Motor neuron (in vitro differentiated cells): ENCODE data around the gene MDH2. TPM values are rescaled to one million over a fixed set of nuclear protein-coding genes. Genes with fewer than 3 reads are reported as not detected.
"Not testable (repeated sequence)": the region's sequence is repeated elsewhere in the genome, so short reads cannot be mapped to it uniquely, and the experiment has no call there.

ENCODE experiments used
- ATAC-seq, 8 experiments: fragments of 200-7000 bp; cut with Tn5 transposase; replicated peaks in 6 of 8; 2 replicates each; pipeline ENCODE4 v1.8.0; 2021; ENCODE audit warnings: mild to moderate bottlenecking in 8 of 8, moderate library complexity in 8 of 8
- H3K27ac ChIP-seq, 2 donors: fragments of 250-450 bp; sonication (Bioruptor Pico); 2 replicates each; pipeline ENCODE4 v1.9.0; 2021; ENCODE audit warnings: antibody characterized with exemption in 2 of 2, mild to moderate bottlenecking in 2 of 2, moderate library complexity in 1 of 2
- H3K4me1 ChIP-seq, 2 donors: fragments of 250-450 bp; sonication (Bioruptor Pico); replicated peaks in 1 of 2; 2 replicates each; pipeline ENCODE4 v1.6.1; 2021; ENCODE audit warnings: antibody characterized with exemption in 2 of 2, mild to moderate bottlenecking in 2 of 2, moderate library complexity in 1 of 2
- H3K4me3 ChIP-seq, 5 donors: fragments of 250-450 bp; sonication (Bioruptor Pico); 2 replicates each; pipeline ENCODE4 v1.9.0; 2021; ENCODE audit warnings: antibody characterized with exemption in 5 of 5, mild to moderate bottlenecking in 5 of 5, moderate library complexity in 4 of 5
- WGBS, 10 experiments: fragments of 450-650 bp; shearing (Covaris generic); methylation state at CpG; one replicate each; pipeline ENCODE4 v1.0.0; 2022; 5-methylcytosine and 5-hydroxymethylcytosine counted together
- in situ Hi-C, 9 experiments: fragments of 400-800 bp; cut with MboI; loops; one replicate each; pipeline ENCODE4 v1.15.0; 2021; ENCODE audit warnings: low sequenced_read_pairs in 9 of 9, low pct_unique_long_range_greater_than_20kb in 2 of 9; ENCODE audit not compliant: unreplicated experiment in 9 of 9
- total RNA-seq, 8 experiments: library from RNA; unstranded; fragments of 300-600 nt; gene quantifications; 2 replicates each; pipeline versions ENCODE4 v1.2.3 to v1.2.4, GENCODE V29; 2022

MDH2 gene, protein sequence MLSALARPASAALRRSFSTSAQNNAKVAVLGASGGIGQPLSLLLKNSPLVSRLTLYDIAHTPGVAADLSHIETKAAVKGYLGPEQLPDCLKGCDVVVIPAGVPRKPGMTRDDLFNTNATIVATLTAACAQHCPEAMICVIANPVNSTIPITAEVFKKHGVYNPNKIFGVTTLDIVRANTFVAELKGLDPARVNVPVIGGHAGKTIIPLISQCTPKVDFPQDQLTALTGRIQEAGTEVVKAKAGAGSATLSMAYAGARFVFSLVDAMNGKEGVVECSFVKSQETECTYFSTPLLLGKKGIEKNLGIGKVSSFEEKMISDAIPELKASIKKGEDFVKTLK
- total RNA-seq, result 100 to 1,000 TPM in 7 of 8 experiments, 10 to 100 TPM in 1; 98.4 to 223 (median 131) TPM

DNA sequence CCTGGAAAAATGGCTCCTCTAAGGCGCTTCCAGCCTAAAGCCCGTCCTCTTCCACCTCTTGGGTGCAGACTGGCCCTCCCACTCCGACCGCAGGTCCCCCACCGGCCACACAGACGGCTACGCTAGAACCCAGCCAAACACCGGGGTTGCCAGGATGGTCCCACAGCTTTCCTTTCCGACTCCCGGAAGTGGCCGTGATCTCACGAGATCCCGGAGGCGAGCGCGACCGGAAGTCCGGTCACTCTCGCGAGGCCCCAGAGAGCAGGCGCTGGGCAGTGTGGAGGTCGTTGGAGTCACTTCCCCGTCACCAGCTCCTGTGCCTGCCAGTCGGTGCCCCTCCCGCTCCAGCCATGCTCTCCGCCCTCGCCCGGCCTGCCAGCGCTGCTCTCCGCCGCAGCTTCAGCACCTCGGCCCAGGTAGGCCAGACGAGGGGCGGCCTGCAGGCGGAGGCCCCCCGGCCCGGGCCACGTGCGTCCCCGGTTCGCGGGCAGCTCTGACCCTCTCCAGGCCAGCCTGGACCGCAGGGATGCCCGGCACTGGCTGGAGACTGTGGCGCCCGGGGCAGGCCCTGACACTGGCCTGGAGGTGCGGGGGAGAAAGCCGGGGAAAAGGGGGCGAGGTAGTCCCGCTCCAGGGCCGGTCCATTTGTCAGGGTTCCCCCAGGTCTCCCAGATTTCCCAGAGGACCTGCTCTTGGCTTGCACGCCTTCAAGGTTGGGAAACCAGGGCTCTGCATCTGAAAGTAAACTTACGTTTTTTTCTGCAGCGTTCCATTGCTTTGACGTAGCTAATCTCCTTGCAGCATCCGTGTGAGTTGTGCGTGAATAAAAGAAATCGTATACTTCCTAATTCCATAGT, at the start of gene MDH2, which contains the start of gene STYXL1:
MDH2 (plus strand) TSS at position 296 of the 857 bp plus-strand sequence; CDS start at position 351, 55 bp downstream.
STYXL1 (minus strand) TSS at position 190 of the 857 bp plus-strand sequence. CDS start 17,477 bp downstream, outside the sequence.
- WGBS, 10 experiments, result 0 to 3% (median 1%) methylated on average over 2 to 17 of the region's 58 CpGs; no CpG with 5 or more reads in 5 of the 10 experiments
- peak within 1 kb of the TSS; percentile 76 to 99 (median 92) for H3K4me3 ChIP-seq
- peak; percentile 92 to 99 (median 98) for ATAC-seq
- H3K4me1 ChIP-seq, result peaks cover 8 to 13% of the 10 kb centered on the region in 2 donors
- in situ Hi-C loops, result no loop called here
- H3K27ac ChIP-seq, result peak within 1 kb of the TSS; percentile 96 to 97

DNA sequence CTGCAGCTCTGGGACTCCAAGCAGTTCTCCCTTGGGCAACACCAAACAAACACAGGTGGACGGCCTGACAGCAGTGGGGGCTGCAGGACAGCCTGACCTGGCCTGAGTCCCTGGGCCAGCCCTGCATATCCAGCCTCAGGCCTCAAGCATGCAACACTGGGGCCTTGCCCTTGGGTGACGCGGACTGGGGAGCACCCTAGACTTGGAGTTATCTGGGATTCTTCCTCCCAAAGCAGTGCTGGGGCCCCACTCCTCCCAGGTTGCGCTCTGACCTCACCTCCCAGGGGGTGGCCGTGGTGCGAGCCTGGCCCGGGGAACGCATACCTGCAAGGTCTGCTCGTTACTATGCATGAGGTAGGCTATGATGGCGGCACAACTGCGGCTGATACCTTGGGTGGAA, 47.3 kb upstream of the MDH2 start:
- Histone ChIP-seq H3K4me1 (no peaks in the 10 kb centered on the region), H3K4me3 (no peak overlapping the region), H3K27ac (no peak overlapping the region)
- in situ Hi-C loops, result loop anchor here in 1 of 9 experiments (25.0 kb wide), 1 partner anchor 138 kb away; no protein-coding TSS in a partner anchor
- 87 to 100% (median 100%) methylated on average over 2 to 6 of the region's 11 CpGs; no CpG with 5 or more reads in 7 of the 10 experiments for WGBS, 10 experiments
- no peak for ATAC-seq

GRCh38 chr7:76002139-76002538, 45.8 kb upstream of the MDH2 start:
- WGBS, 10 experiments, result 88 to 100% (median 100%) methylated on average over 1 to 6 of the region's 6 CpGs; no CpG with 5 or more reads in 5 of the 10 experiments
- H3K4me1 ChIP-seq, result no peaks in the 10 kb centered on the region

DNA sequence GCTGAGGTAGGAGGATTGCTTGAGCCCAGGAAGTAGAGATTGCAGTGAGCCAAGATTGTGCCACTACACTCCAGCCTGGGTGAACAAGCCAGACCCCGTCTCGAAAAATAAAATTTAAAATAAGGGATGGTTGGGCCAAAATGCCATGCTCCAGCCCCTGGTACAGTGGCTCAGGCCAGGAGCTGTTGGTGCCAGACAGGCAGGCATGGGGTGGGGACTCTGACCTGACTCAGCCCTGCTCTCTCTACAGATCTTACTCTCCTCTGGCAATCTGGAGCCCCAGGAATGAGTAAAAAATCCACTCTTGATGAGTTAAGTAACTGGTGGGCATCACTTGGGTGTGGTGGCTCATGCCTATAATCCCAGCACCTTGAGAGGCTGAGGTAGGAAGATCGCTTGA, 45.1 kb upstream of the MDH2 start:
- H3K4me1 ChIP-seq, result no peaks in the 10 kb centered on the region
- no peak for ATAC-seq
- WGBS, 10 experiments, result 90 to 100% (median 100%) methylated on average over 1 to 2 of the region's 3 CpGs; no CpG with 5 or more reads in 4 of the 10 experiments
- in situ Hi-C loops, result loop anchor here in 1 of 9 experiments (25.0 kb wide), 1 partner anchor 141 kb away; no protein-coding TSS in a partner anchor
- H3K27ac ChIP-seq, result no peak overlapping the region
- H3K4me3 ChIP-seq, result no peak overlapping the region

More at GRCh38 chr7:76002139-76002538, 45.8 kb upstream of the MDH2 start:
- Histone ChIP-seq H3K27ac (no peak overlapping the region), H3K4me3 (no peak overlapping the region)
- in situ Hi-C loops, result loop anchor here in 1 of 9 experiments (25.0 kb wide), 1 partner anchor 140 kb away; no protein-coding TSS in a partner anchor
- ATAC-seq, result no peak

- Histone ChIP-seq H3K4me1 (no peaks in the 10 kb centered on the region), H3K4me3 (no peak overlapping the region), H3K27ac (no peak overlapping the region)
- in situ Hi-C loops, result loop anchor here in 1 of 9 experiments (25.0 kb wide), 1 partner anchor 141 kb away; no protein-coding TSS in a partner anchor
- no peak for ATAC-seq
- 92 to 100% (median 100%) methylated on average over 2 to 7 of the region's 10 CpGs; no CpG with 5 or more reads in 5 of the 10 experiments for WGBS, 10 experiments
These were observed 44.6 kb upstream of the MDH2 start for GRCh38 chr7:76003351-76003750.

- not testable (repeated sequence) for H3K4me1 ChIP-seq, ATAC-seq, H3K4me3 ChIP-seq, H3K27ac ChIP-seq
- 76 to 100% (median 96%) methylated on average over 1 to 4 of the region's 4 CpGs; no CpG with 5 or more reads in 1 of the 10 experiments for WGBS, 10 experiments
- in situ Hi-C loops, result loop anchor here in 1 of 9 experiments (25.0 kb wide), 1 partner anchor 143 kb away; no protein-coding TSS in a partner anchor
These were observed 42.9 kb upstream of the MDH2 start for GRCh38 chr7:76005004-76005403.

GRCh38 chr7:76008156-76008687, 39.7 kb upstream of the MDH2 start:
- Histone ChIP-seq H3K27ac (no peak overlapping the region), H3K4me3 (no peak overlapping the region), H3K4me1 (no peaks in the 10 kb centered on the region)
- 60 to 94% (median 85%) methylated on average over 1 to 6 of the region's 8 CpGs; no CpG with 5 or more reads in 3 of the 10 experiments for WGBS, 10 experiments
- ATAC-seq, result no peak
- in situ Hi-C loops, result loop anchor here in 1 of 9 experiments (25.0 kb wide), 1 partner anchor 146 kb away; no protein-coding TSS in a partner anchor

- in situ Hi-C loops, result loop anchor here in 2 of 9 experiments (10.0 to 25.0 kb wide), 2 partner anchors 145 to 148 kb away; no protein-coding TSS in a partner anchor
- ATAC-seq, result no peak
- no peak overlapping the region for H3K4me3 ChIP-seq
- WGBS, 10 experiments, result 47 to 100% (median 90%) methylated on average over 2 to 7 of the region's 11 CpGs; no CpG with 5 or more reads in 1 of the 10 experiments
- no peaks in the 10 kb centered on the region for H3K4me1 ChIP-seq
- H3K27ac ChIP-seq, result no peak overlapping the region
These were observed 38.0 kb upstream of the MDH2 start for GRCh38 chr7:76009672-76010600.

- 4 to 100% (median 88%) methylated on average over 1 to 7 of the region's 8 CpGs; no CpG with 5 or more reads in 3 of the 10 experiments for WGBS, 10 experiments
- Histone ChIP-seq H3K4me1 (no peaks in the 10 kb centered on the region), H3K27ac (no peak overlapping the region), H3K4me3 (no peak overlapping the region)
- ATAC-seq, result peak in 4 of 8 experiments; percentile 25 to 99 (median 91)
- in situ Hi-C loops, result loop anchor here in 2 of 9 experiments (10.0 to 25.0 kb wide), 2 partner anchors 147 to 149 kb away; no protein-coding TSS in a partner anchor
These were observed 36.5 kb upstream of the MDH2 start for GRCh38 chr7:76011442-76011861.

DNA sequence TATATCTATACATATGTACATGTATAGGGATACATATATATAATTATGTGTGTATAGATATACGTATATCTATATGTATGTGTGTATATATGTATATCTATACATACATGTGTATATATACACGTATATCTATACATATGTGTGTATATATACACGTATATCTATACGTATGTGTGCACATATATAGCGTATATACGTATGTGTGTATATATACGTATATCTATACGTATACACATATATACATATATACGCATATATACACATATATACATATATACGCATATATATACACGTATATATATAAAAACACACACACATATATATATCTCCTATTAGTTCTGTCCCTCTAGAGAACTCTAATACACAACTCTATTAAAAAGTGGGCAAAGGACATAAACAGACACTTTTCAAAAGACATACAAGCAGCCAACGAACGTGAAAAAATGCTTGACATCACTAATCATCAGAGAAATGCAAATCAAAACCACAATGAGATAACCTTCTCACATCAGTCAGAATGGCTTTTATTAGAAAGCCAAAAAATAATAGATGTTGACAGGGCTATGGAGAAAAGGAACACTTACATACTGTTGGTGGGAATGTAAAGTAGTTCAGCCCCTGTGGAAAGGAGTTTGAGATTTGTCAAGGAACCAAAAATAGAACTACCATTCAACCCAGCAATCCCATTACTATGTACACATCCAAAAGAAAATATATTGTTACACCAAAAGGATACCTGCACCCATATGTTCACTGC, 31.5 kb upstream of the MDH2 start:
- ATAC-seq, result no peak
- Histone ChIP-seq H3K4me1 (no peaks in the 10 kb centered on the region), H3K27ac (no peak overlapping the region), H3K4me3 (no peak overlapping the region)
- WGBS, 10 experiments, result 65 to 100% (median 86%) methylated on average over 1 to 11 of the region's 13 CpGs; no CpG with 5 or more reads in 2 of the 10 experiments
- in situ Hi-C loops, result loop anchor here in 2 of 9 experiments (10.0 to 25.0 kb wide), 2 partner anchors 152 to 154 kb away; no protein-coding TSS in a partner anchor

DNA sequence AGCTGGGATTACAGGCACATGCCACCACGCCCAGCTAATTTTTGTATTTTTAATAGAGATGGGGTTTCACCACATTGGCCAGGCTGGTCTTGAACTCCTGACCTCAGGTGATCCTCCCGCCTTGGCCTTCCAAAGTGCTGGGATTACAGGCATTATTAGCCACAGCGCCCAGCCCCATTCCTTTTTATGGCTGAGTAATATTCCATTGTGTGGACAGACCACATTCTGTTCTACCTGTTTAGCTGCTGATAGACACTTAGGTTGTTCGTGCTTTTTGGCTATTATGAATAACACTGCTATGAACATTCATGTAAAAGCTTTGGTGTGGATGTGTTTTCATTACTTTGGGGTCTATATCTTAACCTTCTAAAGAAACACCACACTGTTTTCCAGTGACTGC, 29.4 kb upstream of the MDH2 start:
- WGBS, 10 experiments, result 88 to 100% (median 100%) methylated on average over 1 to 4 of the region's 4 CpGs
- not testable (repeated sequence) for H3K27ac ChIP-seq, H3K4me1 ChIP-seq, ATAC-seq, H3K4me3 ChIP-seq
- in situ Hi-C loops, result loop anchor here in 2 of 9 experiments (10.0 to 25.0 kb wide), 2 partner anchors 154 to 156 kb away; no protein-coding TSS in a partner anchor
